Measurements from ENCODE around the gene PRR7. TPM values are rescaled to one million over a fixed set of nuclear protein-coding genes. Genes with fewer than 3 reads are reported as not detected.

PRR7 gene
- total RNA-seq, 1 donor from 2014 or later, result 1.2 TPM

GRCh38 chr5:177428574-177429217 is 17.9 kb upstream of the PRR7 start:
- intact Hi-C loops (cut with DNase I), result no loop called here
- H3K36me3 ChIP-seq, result peaks cover 0 to 18% of the 10 kb centered on the region in 2 donors
- no peaks in the 10 kb centered on the region for H3K27me3 ChIP-seq
- H3K27ac ChIP-seq, result peak overlapping the region; percentile 20
- no peak overlapping the region for H3K4me3 ChIP-seq
- no peak for TF ChIP-seq POLR2A (IDR thresholded peaks at IDR 0.05)
- TF ChIP-seq POLR2AphosphoS5 (IDR thresholded peaks at IDR 0.05; ENCODE audit: insufficient read depth in 1 of 2, low read depth in 1 of 2), result no peak
- no peak for TF ChIP-seq CTCF (IDR thresholded peaks at IDR 0.05)
- peaks cover 55% of the 10 kb centered on the region for H3K4me1 ChIP-seq
- no peak for DNase-seq (ENCODE audit: extremely low spot score in 2 of 2)
- H3K9me3 ChIP-seq, result no peaks in the 10 kb centered on the region

GRCh38 chr5:177429248-177430040 is 17.2 kb upstream of the PRR7 start:
- Histone ChIP-seq H3K4me1 (peaks cover 55% of the 10 kb centered on the region), H3K27ac (peak overlapping the region; percentile 20), H3K36me3 (peaks cover 0 to 26% of the 10 kb centered on the region in 2 donors), H3K27me3 (no peaks in the 10 kb centered on the region), H3K9me3 (no peaks in the 10 kb centered on the region), H3K4me3 (no peak overlapping the region)
- intact Hi-C loops (cut with DNase I), result no loop called here
- DNase-seq (ENCODE audit: extremely low spot score in 2 of 2), result no peak
- TF ChIP-seq POLR2AphosphoS5 (IDR thresholded peaks at IDR 0.05; ENCODE audit: insufficient read depth in 1 of 2, low read depth in 1 of 2) (no peak), POLR2A (IDR thresholded peaks at IDR 0.05) (no peak), CTCF (IDR thresholded peaks at IDR 0.05) (no peak)

- peaks cover 0 to 32% of the 10 kb centered on the region in 2 donors for H3K36me3 ChIP-seq
- H3K27me3 ChIP-seq, result no peaks in the 10 kb centered on the region
- intact Hi-C loops (cut with DNase I), result no loop called here
- TF ChIP-seq POLR2A (IDR thresholded peaks at IDR 0.05), result no peak
- no peak for TF ChIP-seq CTCF (IDR thresholded peaks at IDR 0.05)
- no peak for TF ChIP-seq POLR2AphosphoS5 (IDR thresholded peaks at IDR 0.05; ENCODE audit: insufficient read depth in 1 of 2, low read depth in 1 of 2)
- peaks cover 52% of the 10 kb centered on the region for H3K4me1 ChIP-seq
- H3K9me3 ChIP-seq, result no peaks in the 10 kb centered on the region
- peak overlapping the region; percentile 22 for H3K27ac ChIP-seq
- no peak for DNase-seq (ENCODE audit: extremely low spot score in 2 of 2)
- no peak overlapping the region for H3K4me3 ChIP-seq
These were observed 16.3 kb upstream of the PRR7 start for GRCh38 chr5:177430140-177430951.

GRCh38 chr5:177430972-177431316 is 15.7 kb upstream of the PRR7 start:
- H3K36me3 ChIP-seq, result peaks cover 0 to 38% of the 10 kb centered on the region in 2 donors
- H3K4me1 ChIP-seq, result peaks cover 47% of the 10 kb centered on the region
- no peak for TF ChIP-seq CTCF (IDR thresholded peaks at IDR 0.05)
- TF ChIP-seq POLR2AphosphoS5 (IDR thresholded peaks at IDR 0.05; ENCODE audit: insufficient read depth in 1 of 2, low read depth in 1 of 2), result no peak
- TF ChIP-seq POLR2A (IDR thresholded peaks at IDR 0.05), result no peak
- intact Hi-C loops (cut with DNase I), result no loop called here
- no peak for DNase-seq (ENCODE audit: extremely low spot score in 2 of 2)
- no peaks in the 10 kb centered on the region for H3K27me3 ChIP-seq
- peak overlapping the region; percentile 22 for H3K27ac ChIP-seq
- no peaks in the 10 kb centered on the region for H3K9me3 ChIP-seq
- H3K4me3 ChIP-seq, result no peak overlapping the region
